GM18507 (cell line): ENCODE measurements around the gene PTPRD.

Experiments
- DNase-seq: peaks from one replicate; pipeline ENCODE4 v3.0.0; 2011; ENCODE audit warnings: low read depth; ENCODE audit not compliant: insufficient read length; ENCODE audit errors: extremely low spot score
- FAIRE-seq: peaks from 2 replicates; lab custom pipeline; 2011; peaks lifted over from hg19 to GRCh38; lab: Jason Lieb, UNC

The PTPRD gene

DNA sequence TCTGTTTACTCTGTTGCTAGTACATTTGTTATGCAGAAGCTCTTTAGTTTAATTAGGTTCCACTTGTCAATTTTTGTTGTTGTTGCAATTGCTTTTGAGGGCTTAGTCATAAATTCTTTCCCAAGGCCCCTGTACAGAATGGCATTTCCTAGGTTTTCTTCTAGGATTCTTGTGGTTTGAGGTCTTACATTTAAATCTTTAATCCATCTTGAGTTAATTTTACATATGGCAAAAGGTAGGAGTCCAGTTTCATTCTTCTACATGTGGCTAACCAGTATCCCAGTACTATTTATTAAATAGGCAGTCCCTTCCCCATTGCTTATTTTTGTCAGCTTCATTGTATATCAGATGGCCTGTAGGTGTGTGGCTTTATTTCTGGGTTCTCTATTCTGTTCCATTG lies 792.4 kb downstream of the PTPRD start:
- DNase-seq (no peak), FAIRE-seq (no peak)

DNA sequence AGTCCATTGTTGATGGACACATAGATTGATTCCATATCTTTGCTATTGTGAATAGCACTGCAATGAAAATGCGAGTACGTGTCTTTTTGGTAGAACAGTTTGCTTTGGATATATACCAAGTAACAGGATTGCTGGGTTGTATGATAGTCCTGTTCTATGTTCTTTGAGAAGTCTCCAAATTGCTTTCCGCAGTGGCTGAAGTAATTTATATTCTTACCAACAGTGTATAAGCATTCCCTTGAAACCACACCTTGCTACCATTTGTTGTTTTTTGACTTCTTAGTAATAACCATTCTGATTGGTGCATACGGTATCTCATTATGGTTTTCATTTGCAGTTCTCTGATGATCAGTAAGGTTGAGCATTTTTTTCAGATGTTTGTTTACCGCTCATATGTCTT lies 792.9 kb downstream of the PTPRD start:
- FAIRE-seq (no peak), DNase-seq (no peak)

DNA sequence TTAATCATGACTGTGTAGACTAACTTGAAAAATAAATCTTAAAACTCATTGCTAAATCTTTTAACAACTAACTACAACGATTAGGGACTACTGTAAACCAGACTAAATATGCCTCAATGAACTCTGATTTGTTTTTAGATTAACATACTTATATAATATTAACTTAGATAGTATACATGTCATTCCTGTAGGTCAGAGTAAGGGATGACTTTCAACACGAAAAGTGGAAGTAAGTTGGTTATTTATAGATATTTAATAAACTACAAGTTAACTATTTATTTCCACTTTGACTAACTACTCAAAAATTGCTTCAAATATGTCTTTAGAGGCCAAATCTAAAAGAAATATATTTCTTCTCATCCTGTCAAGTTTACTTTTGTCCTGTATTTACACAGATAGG lies 795.6 kb downstream of the PTPRD start:
- no peak for DNase-seq
- no peak for FAIRE-seq

GRCh38 chr9:9804109-9804508 lies 808.7 kb downstream of the PTPRD start:
- DNase-seq (no peak), FAIRE-seq (no peak)

DNA sequence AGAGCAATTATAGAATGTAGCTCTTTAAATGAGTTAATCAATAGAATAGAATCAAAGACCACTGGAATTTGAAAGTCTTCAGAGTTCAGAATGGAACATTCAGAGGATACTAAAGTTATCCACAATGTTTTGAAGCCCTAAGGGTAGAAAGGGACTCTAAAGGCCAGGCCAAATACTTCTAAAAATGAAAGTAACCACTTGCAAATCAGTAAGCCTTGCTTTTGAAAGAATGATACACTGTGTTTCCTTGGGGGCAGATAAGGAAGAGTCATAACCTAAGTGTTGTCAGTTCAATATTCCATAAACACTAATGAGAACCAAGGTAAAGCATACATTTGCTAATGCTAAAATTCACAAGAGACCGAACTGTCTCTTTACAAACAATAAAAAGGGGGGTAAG lies 813.5 kb downstream of the PTPRD start:
- DNase-seq (no peak), FAIRE-seq (no peak)

DNA sequence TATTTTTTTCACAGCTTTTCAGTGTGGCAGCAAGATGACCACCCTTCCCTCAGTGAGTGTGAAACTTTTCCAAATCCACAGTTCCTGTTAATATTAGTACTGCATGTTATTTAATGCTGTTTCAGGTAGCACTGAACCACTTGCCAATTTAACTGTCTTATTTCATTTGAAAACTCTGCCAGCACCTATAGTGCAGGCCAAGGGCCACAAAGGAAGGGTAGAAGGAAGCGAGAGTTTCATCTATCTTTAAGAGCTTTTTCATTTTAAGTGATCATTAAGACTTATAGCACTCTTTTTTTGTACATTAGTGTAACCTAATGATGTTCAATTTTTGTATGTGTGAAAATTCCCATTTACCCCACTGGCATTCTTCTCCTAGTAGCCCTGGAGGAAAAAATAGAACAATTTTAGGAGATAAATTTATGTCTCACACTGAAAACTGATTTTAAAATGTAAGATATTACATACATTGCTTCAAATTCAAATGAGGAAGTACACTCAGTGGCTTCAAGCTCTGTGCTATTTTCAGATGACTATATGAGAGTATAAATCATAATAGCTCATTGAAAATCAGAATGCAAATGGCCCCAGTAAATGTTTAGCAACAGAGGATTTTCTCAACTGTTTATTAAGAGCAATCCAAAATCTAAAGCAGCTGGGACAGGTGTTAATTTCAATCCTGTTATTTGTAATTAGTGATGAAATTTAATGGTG lies 820.5 kb downstream of the PTPRD start:
- no peak for DNase-seq
- FAIRE-seq, result peak; percentile 24

- FAIRE-seq (no peak), DNase-seq (no peak)
Observed at GRCh38 chr9:9791611-9792010, 821.2 kb downstream of the PTPRD start.

DNA sequence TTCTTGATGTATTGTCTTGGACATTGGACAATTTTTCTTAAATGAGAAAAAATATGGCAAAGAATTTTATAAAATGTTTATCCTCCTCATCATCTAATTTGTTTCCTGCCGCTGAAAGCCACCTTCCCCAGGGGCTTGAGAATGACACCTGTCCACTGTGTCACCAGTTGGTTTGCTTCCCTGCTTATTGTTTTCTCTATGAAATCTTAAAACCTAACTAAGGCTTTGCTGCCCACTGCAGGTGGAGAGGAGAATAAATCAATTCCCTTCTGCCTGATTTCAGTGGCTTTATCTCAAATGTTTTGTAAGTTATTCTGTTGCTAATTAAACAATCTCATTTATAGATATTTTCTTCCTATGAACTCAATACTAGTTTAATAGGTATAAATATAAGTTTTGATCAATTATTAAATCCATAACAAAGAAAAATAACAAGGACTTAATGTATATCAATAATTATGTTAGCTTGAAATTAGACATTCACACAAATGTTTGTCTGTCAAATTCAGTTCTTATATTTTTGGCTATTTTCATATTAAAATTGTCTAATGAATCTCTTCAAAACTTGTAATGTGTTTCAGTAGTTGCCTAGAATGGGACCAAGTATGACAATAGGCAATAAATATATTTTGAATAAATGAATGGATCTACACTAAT lies 822.5 kb downstream of the PTPRD start:
- peak; percentile 67 for FAIRE-seq
- DNase-seq, result no peak

DNA sequence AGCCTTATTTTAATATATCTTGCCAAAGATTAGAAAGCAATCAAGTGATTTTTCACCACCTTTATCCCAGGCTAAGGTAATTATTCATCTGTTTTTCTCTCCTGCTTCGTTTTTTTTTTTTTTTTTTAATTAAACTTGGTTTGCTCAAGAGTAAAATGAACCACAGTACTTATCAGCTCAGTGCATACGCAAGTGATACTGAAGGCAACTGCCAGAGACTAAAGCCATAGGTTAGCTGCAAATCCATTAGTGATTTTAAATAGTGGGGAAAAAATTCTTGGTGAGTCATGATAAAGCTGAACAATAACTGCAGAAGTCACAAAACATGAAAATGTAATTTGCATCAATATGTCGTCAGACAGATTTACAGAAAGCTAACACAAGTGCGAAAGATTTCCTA lies 829.1 kb downstream of the PTPRD start:
- FAIRE-seq (no peak), DNase-seq (no peak)

GRCh38 chr9:9783211-9783610 lies 829.6 kb downstream of the PTPRD start:
- FAIRE-seq (no peak), DNase-seq (no peak)

DNA sequence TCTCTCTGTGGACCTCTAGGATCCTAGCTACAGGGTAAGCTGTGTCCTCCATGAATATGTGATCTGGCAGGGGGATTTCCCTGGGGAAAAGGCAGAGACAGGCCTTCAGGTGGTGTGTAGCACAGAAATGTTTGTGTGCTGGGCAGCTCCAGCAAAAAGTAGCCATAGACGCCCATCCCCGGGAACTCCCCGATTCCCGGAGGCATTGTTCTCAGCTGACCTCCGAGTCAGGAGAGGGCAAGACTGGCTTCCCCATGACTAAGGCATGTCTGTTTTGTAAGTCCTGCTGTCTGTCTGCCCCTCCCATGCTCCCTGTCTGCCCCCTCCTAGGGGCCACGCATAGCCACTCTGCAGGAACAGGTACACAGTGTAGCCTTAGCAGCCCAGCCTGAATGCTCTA lies 834.5 kb downstream of the PTPRD start:
- DNase-seq (no peak), FAIRE-seq (no peak)

DNA sequence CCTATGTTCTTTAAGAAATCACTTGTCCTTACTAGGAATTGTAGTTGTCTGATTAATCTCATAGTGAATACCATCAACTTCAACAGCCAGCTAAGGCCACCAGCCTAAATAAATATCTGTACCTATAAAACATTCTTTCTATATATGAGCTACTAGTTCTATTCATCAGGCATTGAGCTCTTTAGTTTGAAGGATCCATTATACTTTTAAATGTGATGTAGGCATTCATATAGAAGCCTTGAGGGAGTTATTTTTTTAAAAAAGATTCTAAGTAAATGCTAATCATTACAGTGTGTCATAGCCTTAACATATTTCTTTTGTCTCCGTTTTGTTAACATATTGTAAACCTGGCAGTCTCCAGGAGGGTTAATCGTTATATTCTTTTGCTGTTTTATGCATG lies 838.3 kb downstream of the PTPRD start:
- no peak for FAIRE-seq

DNA sequence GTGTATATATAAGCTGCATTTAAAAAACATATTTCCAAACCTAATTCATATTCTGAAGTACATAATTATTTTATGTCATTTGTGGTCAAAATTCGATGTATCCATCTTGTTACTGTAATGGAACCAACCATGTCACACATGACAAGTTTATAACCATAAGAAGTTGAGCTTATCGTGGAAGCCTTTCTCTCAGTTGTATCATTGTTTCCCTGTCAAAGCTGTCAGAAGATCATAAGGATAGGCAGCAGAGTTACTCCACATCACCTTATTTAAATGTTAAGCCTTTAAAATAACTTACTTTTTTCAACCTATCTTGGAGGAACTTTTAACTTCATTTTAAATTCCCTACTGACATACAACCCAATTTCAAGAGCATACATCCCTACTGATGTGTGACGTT lies 841.5 kb downstream of the PTPRD start:
- FAIRE-seq, result no peak

More for the DNA sequence above, 838.3 kb downstream of the PTPRD start:
- DNase-seq, result no peak

GRCh38 chr9:9764821-9765220 lies 848.0 kb downstream of the PTPRD start:
- DNase-seq (no peak), FAIRE-seq (no peak)

More for the DNA sequence above, 841.5 kb downstream of the PTPRD start:
- DNase-seq, result no peak

- FAIRE-seq (no peak), DNase-seq (no peak)
Observed at GRCh38 chr9:9754186-9754585, 858.6 kb downstream of the PTPRD start.

DNA sequence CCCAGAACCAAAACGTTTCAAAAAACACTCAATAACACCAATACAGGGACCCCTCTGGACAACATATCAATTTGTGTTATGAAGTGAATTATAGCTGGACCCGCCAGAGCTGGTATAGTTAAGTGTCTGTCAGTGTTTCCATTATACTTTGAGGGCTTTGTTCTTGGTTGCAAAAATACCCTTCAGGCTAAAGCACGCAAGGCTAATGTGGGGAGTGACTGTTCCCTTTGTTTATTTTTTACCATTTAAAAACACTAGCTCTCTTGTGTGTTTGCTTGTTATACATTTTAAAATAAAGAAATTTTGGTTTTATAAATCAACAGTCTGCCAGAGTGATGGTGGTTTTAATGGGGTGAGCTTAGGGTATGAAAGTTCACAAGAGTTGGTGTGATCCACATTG lies 859.5 kb downstream of the PTPRD start:
- FAIRE-seq (no peak), DNase-seq (no peak)

DNA sequence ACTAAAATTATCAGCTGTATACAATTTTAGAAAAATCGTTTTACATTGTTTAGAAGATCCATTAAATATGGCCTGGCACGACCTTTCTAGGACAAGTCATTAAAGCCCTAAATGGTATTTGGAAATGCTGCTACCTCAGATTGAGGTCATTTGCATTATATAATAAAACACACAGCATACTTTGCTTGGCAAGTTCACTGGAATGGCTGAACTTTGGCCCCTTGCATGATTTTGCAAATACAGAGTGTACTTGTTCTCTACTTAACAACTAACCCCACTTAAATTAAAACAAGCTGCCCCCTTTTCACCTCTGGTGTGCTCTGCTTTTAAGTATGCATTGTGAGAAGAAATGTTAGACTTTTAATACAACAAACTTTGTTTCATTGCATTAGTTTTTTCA lies 860.1 kb downstream of the PTPRD start:
- no peak for DNase-seq
- no peak for FAIRE-seq

DNA sequence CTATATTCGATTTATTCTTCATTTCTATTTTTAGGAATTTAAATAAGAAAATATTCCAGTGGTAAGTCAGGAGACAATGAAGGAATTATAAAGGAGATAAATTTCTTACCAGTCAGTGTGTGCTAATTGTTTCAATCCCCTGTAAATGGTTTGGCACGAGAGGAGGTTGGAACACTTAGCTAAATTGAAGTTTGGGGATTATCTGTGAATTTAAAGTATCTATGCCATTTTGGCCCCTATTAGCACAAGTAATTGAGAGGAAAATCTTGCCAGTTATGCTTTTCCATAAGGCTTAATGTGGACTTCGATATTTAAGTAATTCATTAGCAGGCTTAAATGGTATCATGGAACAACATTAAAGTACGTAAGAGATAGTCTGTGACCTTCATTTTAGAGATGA lies 860.8 kb downstream of the PTPRD start:
- no peak for FAIRE-seq
- no peak for DNase-seq

DNA sequence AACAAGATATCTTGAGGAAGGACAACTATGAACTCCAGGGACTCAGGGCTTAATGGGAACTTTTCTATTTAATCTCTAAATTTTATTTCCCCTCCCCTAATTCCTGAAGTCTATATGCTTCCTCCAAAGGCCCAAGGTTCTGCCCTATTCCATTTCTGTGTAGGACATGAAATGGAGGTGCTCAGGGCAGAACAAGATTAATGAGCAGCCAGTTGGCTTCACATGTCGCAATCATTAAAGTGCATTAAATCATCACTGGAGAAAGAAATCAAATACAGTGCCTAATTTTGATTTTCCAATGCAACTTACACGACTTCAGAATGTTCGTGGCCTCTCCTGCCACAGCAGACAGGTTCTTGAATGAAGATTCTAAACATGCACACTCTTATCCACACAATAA lies 862.1 kb downstream of the PTPRD start:
- DNase-seq, result no peak
- no peak for FAIRE-seq

DNA sequence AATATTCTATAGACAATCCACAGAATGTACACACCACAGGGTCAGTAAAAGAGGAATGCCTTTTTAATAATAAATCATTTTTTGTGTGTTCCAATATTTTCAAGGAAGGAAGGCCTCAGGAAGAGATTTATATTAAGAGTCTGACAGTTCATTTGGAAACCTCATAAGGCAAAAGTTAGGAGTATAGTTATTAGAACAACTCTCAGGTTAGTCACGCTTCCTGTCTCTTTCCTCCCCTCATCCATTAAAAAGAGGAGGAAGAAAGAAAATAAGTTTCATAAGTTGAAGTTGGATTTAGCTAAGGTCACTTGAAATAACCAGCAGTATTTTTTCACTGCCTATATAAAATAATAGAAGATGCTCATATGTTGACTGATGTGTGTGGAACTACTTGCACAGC lies 863.2 kb downstream of the PTPRD start:
- no peak for DNase-seq
- no peak for FAIRE-seq

DNA sequence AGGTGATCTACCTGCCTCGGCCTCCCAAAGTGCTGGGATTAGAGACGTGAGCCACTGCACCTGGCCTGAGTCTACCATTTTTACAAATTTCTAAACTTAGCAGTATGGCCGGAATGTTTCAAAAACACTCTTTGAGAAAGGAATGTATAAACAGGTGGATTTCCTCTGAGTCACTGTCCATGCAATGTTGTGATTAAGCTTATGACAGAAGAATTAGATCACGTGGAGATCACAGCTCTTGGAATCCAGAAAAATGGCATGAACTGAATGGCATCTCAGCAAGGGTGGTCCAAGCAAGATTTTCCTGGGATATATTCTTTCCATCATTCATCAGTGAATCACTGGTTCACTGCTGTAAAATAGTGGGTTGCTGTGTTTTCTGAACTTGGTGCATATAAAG lies 865.0 kb downstream of the PTPRD start:
- FAIRE-seq (no peak), DNase-seq (no peak)
